Loucy (cell line): Measurements from ENCODE around the gene AGBL4.

ENCODE experiments used
- H2AFZ ChIP-seq: fragments of 200-600 bp; sonication (generic); 2 replicates; pipeline ENCODE4 v1.6.0; 2016; ENCODE audit warnings: antibody characterized with exemption, mild to moderate bottlenecking, low read length, moderate library complexity
- H3F3A ChIP-seq: fragments of 200-600 bp; 2 replicates; pipeline ENCODE4 v1.6.0; 2016; ENCODE audit warnings: antibody characterized with exemption, low read depth, mild to moderate bottlenecking
- H3K27me3 ChIP-seq: fragments of 200-600 bp; sonication (generic); 2 replicates; pipeline ENCODE4 v1.6.1; 2014; ENCODE audit warnings: low read length, mild to moderate bottlenecking; ENCODE audit not compliant: insufficient read depth, poor library complexity, severe bottlenecking
- H3K36me3 ChIP-seq: fragments of 200-600 bp; sonication (generic); 2 replicates; pipeline ENCODE4 v1.6.1; 2016; ENCODE audit warnings: low read length; ENCODE audit not compliant: insufficient read depth
- H3K4me1 ChIP-seq: fragments of 200-600 bp; sonication (generic); 2 replicates; pipeline ENCODE4 v1.5.1; 2014; ENCODE audit warnings: low read length, mild to moderate bottlenecking; ENCODE audit not compliant: insufficient read depth, poor library complexity, severe bottlenecking
- H3K4me2 ChIP-seq: fragments of 200-600 bp; sonication (generic); 2 replicates; pipeline ENCODE4 v1.6.0; 2014; ENCODE audit warnings: antibody characterized with exemption, low read length, low read depth, mild to moderate bottlenecking; ENCODE audit not compliant: poor library complexity, severe bottlenecking
- H3K4me3 ChIP-seq: fragments of 200-600 bp; sonication (generic); 2 replicates; pipeline ENCODE4 v1.5.1; 2014; ENCODE audit warnings: low read length, mild to moderate bottlenecking, mixed read lengths; ENCODE audit not compliant: poor library complexity, severe bottlenecking
- H3K79me2 ChIP-seq: fragments of 200-600 bp; sonication (generic); 2 replicates; pipeline ENCODE4 v1.6.1; 2014; ENCODE audit warnings: low read length; ENCODE audit not compliant: insufficient read depth
- H3K9ac ChIP-seq: fragments of 200-600 bp; sonication (generic); 2 replicates; pipeline ENCODE4 v1.6.0; 2014; ENCODE audit warnings: mild to moderate bottlenecking, low read depth, low read length, moderate library complexity; ENCODE audit not compliant: poor library complexity, severe bottlenecking
- H3K9me2 ChIP-seq: fragments of 200-600 bp; sonication (generic); replicated peaks from 2 replicates; pipeline ENCODE4 v1.6.1; 2016; ENCODE audit warnings: low read depth, low read length, mixed read lengths
- H3K9me3 ChIP-seq: fragments of 200-600 bp; sonication (generic); 2 replicates; pipeline ENCODE4 v1.6.1; 2014; ENCODE audit warnings: mild to moderate bottlenecking, antibody characterized with exemption, low read length, low read depth; ENCODE audit not compliant: insufficient read depth
- H4K20me1 ChIP-seq: fragments of 200-600 bp; sonication (generic); 2 replicates; pipeline ENCODE4 v1.6.0; 2014; ENCODE audit warnings: antibody characterized with exemption, low read length, mild to moderate bottlenecking; ENCODE audit not compliant: insufficient read depth, poor library complexity, severe bottlenecking
- CTCF ChIP-seq: fragments of 200-600 bp; sonication (generic); conservative IDR thresholded peaks from 2 replicates; pipeline ENCODE4 v1.5.1; 2014; ENCODE audit warnings: mild to moderate bottlenecking, antibody characterized with exemption, low read length
- EZH2phosphoT487 ChIP-seq: fragments of 200-600 bp; IDR thresholded peaks from 2 replicates; pipeline ENCODE4 v1.6.1; 2018; ENCODE audit warnings: antibody characterized with exemption, mild to moderate bottlenecking, moderate library complexity, borderline replicate concordance

AGBL4 gene

GRCh38 chr1:48675251-48675650 is 1348.5 kb downstream of the AGBL4 start:
- H3K4me1 ChIP-seq = no peaks in the 10 kb centered on the region
- H3K79me2 ChIP-seq = no peaks in the 10 kb centered on the region
- no peak overlapping the region for H3K4me2 ChIP-seq
- H4K20me1 ChIP-seq = no peaks in the 10 kb centered on the region
- H3K4me3 ChIP-seq = no peak overlapping the region
- no peak overlapping the region for H3K9ac ChIP-seq
- H3K9me2 ChIP-seq = no peaks in the 10 kb centered on the region
- H2AFZ ChIP-seq = no peak overlapping the region
- H3K27me3 ChIP-seq = no peaks in the 10 kb centered on the region
- H3F3A ChIP-seq = no peaks in the 10 kb centered on the region
- H3K36me3 ChIP-seq = no peaks in the 10 kb centered on the region
- TF ChIP-seq EZH2phosphoT487 (no peak), CTCF (no peak)
- no peaks in the 10 kb centered on the region for H3K9me3 ChIP-seq

GRCh38 chr1:48674641-48675040 is 1349.1 kb downstream of the AGBL4 start:
- no peaks in the 10 kb centered on the region for H3K27me3 ChIP-seq
- no peak overlapping the region for H3K9ac ChIP-seq
- no peaks in the 10 kb centered on the region for H4K20me1 ChIP-seq
- H3K9me2 ChIP-seq = no peaks in the 10 kb centered on the region
- H3F3A ChIP-seq = no peaks in the 10 kb centered on the region
- H3K4me3 ChIP-seq = no peak overlapping the region
- no peaks in the 10 kb centered on the region for H3K4me1 ChIP-seq
- H3K36me3 ChIP-seq = no peaks in the 10 kb centered on the region
- TF ChIP-seq CTCF (no peak), EZH2phosphoT487 (no peak)
- no peak overlapping the region for H2AFZ ChIP-seq
- no peak overlapping the region for H3K4me2 ChIP-seq
- no peaks in the 10 kb centered on the region for H3K79me2 ChIP-seq
- H3K9me3 ChIP-seq = no peaks in the 10 kb centered on the region

- Histone ChIP-seq H3K9ac (no peak overlapping the region), H3K79me2 (no peaks in the 10 kb centered on the region), H3K4me1 (no peaks in the 10 kb centered on the region), H3K27me3 (no peaks in the 10 kb centered on the region), H3K9me3 (no peaks in the 10 kb centered on the region), H3K36me3 (no peaks in the 10 kb centered on the region), H3K4me2 (no peak overlapping the region), H3F3A (no peaks in the 10 kb centered on the region), H4K20me1 (no peaks in the 10 kb centered on the region), H2AFZ (no peak overlapping the region), H3K9me2 (no peaks in the 10 kb centered on the region), H3K4me3 (no peak overlapping the region)
- TF ChIP-seq CTCF (peak; percentile 30; the same call in 1 of the 2 replicates), EZH2phosphoT487 (no peak)
Measured at GRCh38 chr1:48673332-48674105, 1350.2 kb downstream of the AGBL4 start.
